Measurements from ENCODE around the gene TEX2. TPM values are rescaled to one million over a fixed set of nuclear protein-coding genes. Genes with fewer than 3 reads are reported as not detected.

Gene TEX2
- 10 to 100 TPM; 19.5 to 29.5 (median 23.3) TPM for polyA plus RNA-seq (ENCODE audit: insufficient read depth in 1 of 5, insufficient read length in 5 of 5, low replicate concordance in 1 of 5)
- long read RNA-seq, donor 1, full-length matches to known transcripts = 2 of 2 reads
- long read RNA-seq, donor 1, partial matches to known transcripts = 0 of 2 reads
- long read RNA-seq, donor 1, other reads (novel, unspliced or antisense) = 0 of 2 reads
- long read RNA-seq, donor 2, full-length matches to known transcripts = 2 of 2 reads
- long read RNA-seq, donor 2, partial matches to known transcripts = 0 of 2 reads
- long read RNA-seq, donor 2, other reads (novel, unspliced or antisense) = 0 of 2 reads
- long read RNA-seq, donor 3 = 0 reads
- long read RNA-seq, donor 4 = 0 reads
- long read RNA-seq, donor 5, full-length matches to known transcripts = 1 of 1 reads
- long read RNA-seq, donor 5, partial matches to known transcripts = 0 of 1 reads
- long read RNA-seq, donor 5, other reads (novel, unspliced or antisense) = 0 of 1 reads
- long read RNA-seq, donor 6, full-length matches to known transcripts = 8 of 15 reads
- long read RNA-seq, donor 6, partial matches to known transcripts = 7 of 15 reads
- long read RNA-seq, donor 6, other reads (novel, unspliced or antisense) = 0 of 15 reads
- long read RNA-seq, donor 7, full-length matches to known transcripts = 1 of 1 reads
- long read RNA-seq, donor 7, partial matches to known transcripts = 0 of 1 reads
- long read RNA-seq, donor 7, other reads (novel, unspliced or antisense) = 0 of 1 reads
- long read RNA-seq, donor 8 = 0 reads

- peak; percentile 81 to 83 for DNase-seq
Observed at GRCh38 chr17:64263000-64263766, at the start of gene TEX2. Gene TEX2 (minus strand): TSS chr17:64263260. CDS start chr17:64214217, 49,043 bp downstream.

DNA sequence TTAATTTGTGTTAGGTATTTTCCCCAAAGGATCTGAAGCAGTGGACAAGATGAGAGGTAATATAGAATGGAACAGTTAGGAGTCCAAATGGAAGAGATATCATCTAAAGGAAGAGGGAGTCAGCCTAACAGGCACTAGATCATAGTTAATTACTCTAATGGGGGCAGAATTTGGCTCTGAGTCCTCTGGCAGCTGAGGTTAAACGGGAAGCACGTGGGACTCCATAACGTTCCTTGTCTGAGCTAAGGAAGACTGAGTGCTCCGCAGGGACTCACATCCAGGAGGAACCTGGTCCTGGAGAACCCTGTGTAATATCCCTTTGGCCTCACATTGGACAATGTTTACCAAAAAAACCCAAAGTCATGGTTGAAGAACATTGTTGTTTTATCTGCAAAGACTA, 46.6 kb upstream of the TEX2 start:
- no peak for DNase-seq

DNA sequence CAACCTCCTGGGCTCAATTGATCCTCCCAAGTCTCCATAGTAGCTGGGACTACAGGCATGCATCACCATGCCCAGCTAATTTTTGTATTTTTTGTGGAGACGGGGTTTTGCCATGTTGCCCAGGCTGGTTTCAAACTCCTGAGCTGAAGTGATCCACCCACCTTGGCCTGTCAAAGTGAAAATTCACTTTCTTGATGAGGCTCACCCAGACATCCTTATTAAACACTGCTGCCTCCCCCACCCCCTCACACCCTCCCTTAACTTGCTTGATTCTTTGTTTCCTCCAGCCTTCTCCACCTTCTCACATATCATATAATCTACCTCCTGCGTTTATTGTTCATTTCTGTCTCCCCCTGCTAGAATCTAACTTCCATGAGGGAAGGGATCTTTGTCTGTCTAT, 46.0 kb upstream of the TEX2 start:
- no peak for DNase-seq

- peak; percentile 48 to 66 for DNase-seq
Observed at GRCh38 chr17:64306850-64307463, 43.9 kb upstream of the TEX2 start.

DNA sequence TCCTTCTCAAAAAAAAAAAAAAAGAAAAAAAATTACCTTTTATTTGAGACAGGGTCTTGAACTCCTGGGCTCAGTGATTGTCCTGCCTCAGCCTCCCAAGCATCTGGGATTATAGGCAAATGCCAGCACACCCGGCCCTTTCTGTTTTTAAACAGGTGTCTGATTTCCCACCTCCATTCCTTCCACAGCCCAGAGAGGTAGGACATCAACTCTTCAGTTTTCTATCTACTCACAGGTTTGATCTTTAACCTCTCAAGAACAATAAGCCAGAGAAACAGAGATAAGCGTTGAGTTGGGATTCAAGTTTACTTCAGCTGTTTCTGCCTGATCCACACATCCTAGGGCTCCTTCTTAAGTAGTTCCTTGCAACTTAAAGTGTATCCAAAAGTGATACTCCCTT, 41.5 kb upstream of the TEX2 start:
- no peak for DNase-seq

DNA sequence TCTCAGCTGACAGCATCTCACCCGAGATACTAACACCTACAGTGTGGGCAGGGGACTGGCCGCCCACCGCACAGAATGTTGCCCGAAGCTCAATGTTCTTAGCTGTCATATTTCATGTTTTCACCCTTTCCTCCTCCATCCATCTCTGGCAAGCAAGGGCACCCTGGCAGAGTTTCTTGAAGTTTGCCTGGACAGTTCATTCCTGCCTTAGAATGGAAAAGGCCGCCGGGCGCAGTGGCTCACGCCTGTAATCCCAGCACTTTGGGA, 37.6 kb upstream of the TEX2 start:
- DNase-seq = no peak

GRCh38 chr17:64297467-64298088, 34.5 kb upstream of the TEX2 start:
- DNase-seq = no peak

DNA sequence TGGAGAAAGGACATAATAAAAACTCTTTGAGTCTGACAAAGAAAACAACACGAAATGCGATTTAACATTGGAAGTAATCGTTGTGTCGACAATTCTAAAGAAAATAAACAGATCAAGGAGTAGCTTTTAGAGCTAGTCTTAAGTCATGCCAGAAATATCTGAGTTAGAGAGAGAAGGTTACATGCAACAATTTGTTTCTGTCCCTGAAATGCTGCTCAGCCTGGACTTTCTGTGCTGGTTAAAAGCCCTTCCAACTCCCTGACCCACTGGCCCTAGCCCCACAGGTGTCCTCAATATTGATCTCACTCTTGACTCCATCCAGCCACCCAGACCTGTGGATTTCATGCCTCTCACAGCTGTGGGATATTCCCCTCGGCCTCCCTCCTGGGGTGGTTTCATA, 33.2 kb upstream of the TEX2 start:
- DNase-seq = no peak

DNA sequence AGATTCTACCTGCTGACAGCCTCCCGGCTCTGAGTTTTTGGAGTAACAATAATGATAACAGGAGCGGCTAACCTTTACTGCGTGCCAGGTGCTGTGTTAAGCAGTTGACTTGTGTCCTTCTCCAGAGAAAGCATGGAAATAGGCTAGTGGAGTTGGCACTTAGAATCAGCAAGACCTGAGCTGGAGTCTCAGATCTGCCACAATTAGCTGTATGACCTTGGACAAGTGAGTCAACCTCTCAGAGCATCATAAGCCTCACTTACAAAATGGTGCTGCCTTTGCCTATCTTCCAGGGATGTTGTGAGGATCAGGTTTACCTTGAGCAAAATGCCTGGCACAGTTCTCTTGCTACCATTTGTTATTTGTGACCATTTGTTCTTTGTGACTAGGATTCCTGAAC, 32.1 kb upstream of the TEX2 start:
- no peak for DNase-seq

DNA sequence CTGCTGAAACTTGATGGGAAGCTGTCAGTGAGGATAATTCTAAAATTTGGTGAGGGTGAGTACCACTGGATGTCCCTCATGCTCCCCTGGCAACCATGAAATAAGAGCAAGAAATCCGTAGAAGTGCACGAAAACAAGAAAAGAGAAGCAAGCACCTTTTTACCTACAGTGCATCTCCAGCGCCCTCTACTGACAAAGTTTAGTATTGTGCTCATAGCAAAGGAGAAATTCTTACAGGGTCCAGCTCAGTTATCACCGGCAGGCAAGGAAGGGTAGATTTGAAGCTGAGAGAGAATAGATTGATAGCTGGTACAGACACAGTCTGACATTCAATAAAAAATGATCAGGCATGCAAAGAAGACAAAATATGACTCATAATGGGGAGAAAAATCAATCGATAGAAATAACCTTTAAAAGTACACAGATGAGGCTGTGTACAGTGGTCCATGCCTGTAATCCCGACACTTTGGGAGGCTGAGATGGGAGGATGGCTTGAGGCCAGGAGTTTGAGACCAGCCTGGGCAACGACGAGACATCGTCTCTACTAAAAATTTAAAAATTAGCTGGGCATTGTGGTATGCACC, 28.3 kb upstream of the TEX2 start:
- no peak for DNase-seq

GRCh38 chr17:64289741-64290141, 26.7 kb upstream of the TEX2 start:
- DNase-seq = no peak

- no peak for DNase-seq
Observed at GRCh38 chr17:64282753-64283080, 19.7 kb upstream of the TEX2 start.

DNA sequence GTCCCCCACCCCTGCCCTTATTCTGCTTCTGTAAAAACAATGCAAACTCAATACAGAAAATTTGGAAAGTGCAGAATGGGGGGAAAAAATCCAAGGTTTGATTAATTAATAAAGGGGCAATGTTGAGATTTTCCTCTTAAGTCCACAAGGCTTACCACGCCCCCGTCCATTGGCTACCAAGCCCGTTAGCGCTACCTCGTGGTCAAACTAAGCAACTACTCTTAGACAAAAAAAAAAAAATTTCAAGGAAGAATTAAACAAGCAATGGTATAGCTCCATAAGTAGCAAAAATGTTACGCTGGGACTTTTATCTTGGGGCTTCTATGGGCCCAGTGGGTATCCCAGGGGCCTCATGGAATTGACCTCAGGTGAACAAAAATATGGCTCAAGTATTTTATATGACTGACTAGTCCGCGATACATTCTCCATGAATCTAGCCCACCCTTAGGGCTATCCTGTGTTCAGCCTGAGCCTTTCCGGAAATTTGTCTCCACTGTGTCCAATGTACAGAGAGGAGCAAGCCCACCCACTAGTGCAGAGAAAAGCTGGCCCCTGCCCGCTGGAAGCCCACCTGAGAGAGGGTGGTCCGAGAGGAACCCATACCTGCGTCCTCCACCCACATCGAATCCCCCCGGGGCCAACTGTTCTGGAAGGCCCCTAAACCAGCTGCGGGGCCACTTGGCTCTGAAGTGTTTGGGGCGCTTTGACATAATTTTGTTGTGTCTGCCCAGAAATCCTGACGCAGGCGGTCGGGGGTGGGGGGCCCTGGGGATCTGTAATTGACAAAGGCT, 19.1 kb upstream of the TEX2 start:
- peak; percentile 67 for DNase-seq

GRCh38 chr17:64278614-64279013, 15.6 kb upstream of the TEX2 start:
- DNase-seq = no peak

DNA sequence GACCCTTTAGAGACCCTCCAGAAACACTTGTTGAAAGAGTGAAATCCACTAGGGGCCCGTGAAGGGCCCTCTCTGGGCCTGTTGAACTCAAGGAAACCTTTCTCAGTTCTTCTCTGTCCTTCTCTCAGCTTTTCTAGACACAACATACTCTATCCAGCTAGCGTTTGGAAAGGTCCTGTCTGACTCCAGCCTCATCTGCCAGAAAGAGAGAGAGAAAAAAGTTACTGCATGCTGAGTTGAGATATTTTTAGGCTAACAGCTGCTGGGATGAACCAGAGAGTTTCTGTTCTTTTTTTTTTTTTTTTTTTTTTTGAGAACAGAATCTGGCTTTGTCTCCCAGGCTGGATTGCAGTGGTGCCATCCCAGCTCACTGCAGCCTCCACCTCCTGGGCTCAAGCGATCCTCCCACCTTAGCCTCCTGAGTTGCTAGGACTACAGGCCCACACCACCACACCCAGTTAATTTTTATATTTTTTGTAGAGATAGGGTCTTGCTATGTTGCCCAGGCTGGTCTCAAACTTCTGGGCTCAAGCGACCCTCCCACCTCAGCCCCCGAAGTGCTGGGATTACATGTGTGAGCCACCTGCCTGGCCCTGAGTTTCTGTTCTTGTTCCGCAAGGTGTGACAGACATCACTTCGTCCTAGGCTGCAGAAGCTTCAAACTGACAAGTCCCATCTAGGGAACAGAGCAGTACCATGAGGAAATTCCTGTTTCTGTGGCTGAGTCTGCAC, 14.9 kb upstream of the TEX2 start:
- DNase-seq = peak in 1 of 2 donors; percentile 21

DNA sequence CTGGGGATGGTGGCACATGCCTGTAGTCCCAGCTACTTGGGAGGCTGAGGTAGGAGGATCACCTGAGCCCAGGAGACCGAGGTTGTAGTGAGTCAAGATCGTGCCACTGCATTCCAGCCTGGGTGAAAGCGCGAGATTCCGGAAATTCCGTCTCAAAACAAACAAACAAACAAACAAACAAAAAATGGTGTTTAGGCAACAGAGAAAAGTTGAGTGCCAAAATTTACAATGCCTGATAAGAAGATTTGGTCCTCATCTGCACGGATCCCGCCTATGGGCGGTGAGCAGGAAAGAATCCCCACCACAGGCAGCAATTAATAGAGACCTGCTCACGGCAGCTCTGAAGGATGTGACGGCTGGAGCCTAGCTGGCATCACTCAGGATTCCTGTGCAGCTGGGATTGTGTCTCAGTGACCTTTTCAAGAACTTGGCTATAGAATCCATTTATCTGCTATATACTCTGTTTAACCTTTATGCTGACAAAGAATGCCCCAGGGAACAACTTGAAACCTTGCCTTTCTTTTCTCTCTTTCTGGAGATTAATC, 14.0 kb upstream of the TEX2 start:
- no peak for DNase-seq

GRCh38 chr17:64275016-64275415, 12.0 kb upstream of the TEX2 start:
- DNase-seq = no peak

GRCh38 chr17:64273006-64273405, 9.9 kb upstream of the TEX2 start:
- no peak for DNase-seq

GRCh38 chr17:64270885-64271284, 7.8 kb upstream of the TEX2 start:
- no peak for DNase-seq
